GM12878 (cell line): ENCODE measurements around the gene EGR4.

ENCODE experiments used
- EGR1 ChIP-seq, 2 experiments: IDR thresholded peaks; 1 replicate in 1 of 2; 2 replicates in 1 of 2; pipeline ENCODE4 v1.6.1; 2011 to 2012; ENCODE audit warnings: low read depth in 2 of 2, low read length in 2 of 2, borderline replicate concordance in 1 of 2, mild to moderate bottlenecking in 1 of 2, moderate library complexity in 1 of 2
- GABPA ChIP-seq: IDR thresholded peaks from 2 replicates; pipeline ENCODE4 v1.6.1; 2014; ENCODE audit warnings: antibody characterized with exemption, low read depth, mild to moderate bottlenecking, inconsistent platforms
- KLF5 ChIP-seq: fragments of 450-650 bp; IDR thresholded peaks from 2 replicates; pipeline ENCODE4 v1.6.1; 2014; ENCODE audit warnings: mild to moderate bottlenecking; ENCODE audit not compliant: partially characterized antibody
- NBN ChIP-seq: fragments of 450-650 bp; IDR thresholded peaks from 2 replicates; pipeline ENCODE4 v1.6.1; 2016
- NFIC ChIP-seq: IDR thresholded peaks from 2 replicates; pipeline ENCODE4 v1.6.1; 2012; ENCODE audit warnings: low read depth, mild to moderate bottlenecking, inconsistent platforms, low read length, moderate library complexity
- POLR2AphosphoS5 ChIP-seq: IDR thresholded peaks from 2 replicates; pipeline ENCODE4 v1.6.1; 2011; ENCODE audit warnings: mild to moderate bottlenecking, low read length, inconsistent platforms
- RAD21 ChIP-seq: IDR thresholded peaks from 2 replicates; pipeline ENCODE4 v1.6.1; 2011; ENCODE audit warnings: mild to moderate bottlenecking, low read depth, low read length, moderate library complexity; ENCODE audit not compliant: insufficient read depth
- SREBF2 ChIP-seq: IDR thresholded peaks from 2 replicates; pipeline ENCODE4 v1.6.1; 2012; ENCODE audit warnings: mild to moderate bottlenecking, low read length
- TAF1 ChIP-seq: IDR thresholded peaks from 2 replicates; pipeline ENCODE4 v1.6.1; 2011; ENCODE audit warnings: mild to moderate bottlenecking, low read depth, low read length, borderline replicate concordance
- WRNIP1 ChIP-seq: IDR thresholded peaks from 2 replicates; pipeline ENCODE4 v1.6.1; 2011; ENCODE audit warnings: low read depth, low read length, improper control_type of control experiment, borderline replicate concordance
- ZNF384 ChIP-seq: IDR thresholded peaks from 2 replicates; pipeline ENCODE4 v1.6.1; 2012; ENCODE audit warnings: low read depth, mild to moderate bottlenecking, low read length, improper control_type of control experiment, borderline replicate concordance
- TF ChIP-seq, protein P1 (sequence below), 3 experiments: IDR thresholded peaks in 2 of 3; conservative IDR thresholded peaks in 1 of 3; 2 replicates each; pipeline ENCODE4 v1.5.1; 2011; ENCODE audit warnings: low read depth in 3 of 3, low read length in 3 of 3, mild to moderate bottlenecking in 3 of 3, control low read depth in 2 of 3, moderate library complexity in 2 of 3, inconsistent platforms in 1 of 3, mixed read lengths in 1 of 3; ENCODE audit not compliant: control insufficient read depth in 2 of 3, insufficient read depth in 1 of 3; ENCODE audit errors: extremely low read depth in 1 of 3
- TF ChIP-seq, protein P2 (sequence below): fragments of 450-650 bp; IDR thresholded peaks from 2 replicates; pipeline ENCODE4 v1.6.1; 2018; ENCODE audit warnings: mild to moderate bottlenecking, low read depth, moderate library complexity; ENCODE audit not compliant: partially characterized antibody
- TF ChIP-seq, protein P3 (sequence below): fragments of 450-650 bp; IDR thresholded peaks from 2 replicates; pipeline ENCODE4 v1.6.1; 2016; ENCODE audit warnings: mild to moderate bottlenecking

DNA sequence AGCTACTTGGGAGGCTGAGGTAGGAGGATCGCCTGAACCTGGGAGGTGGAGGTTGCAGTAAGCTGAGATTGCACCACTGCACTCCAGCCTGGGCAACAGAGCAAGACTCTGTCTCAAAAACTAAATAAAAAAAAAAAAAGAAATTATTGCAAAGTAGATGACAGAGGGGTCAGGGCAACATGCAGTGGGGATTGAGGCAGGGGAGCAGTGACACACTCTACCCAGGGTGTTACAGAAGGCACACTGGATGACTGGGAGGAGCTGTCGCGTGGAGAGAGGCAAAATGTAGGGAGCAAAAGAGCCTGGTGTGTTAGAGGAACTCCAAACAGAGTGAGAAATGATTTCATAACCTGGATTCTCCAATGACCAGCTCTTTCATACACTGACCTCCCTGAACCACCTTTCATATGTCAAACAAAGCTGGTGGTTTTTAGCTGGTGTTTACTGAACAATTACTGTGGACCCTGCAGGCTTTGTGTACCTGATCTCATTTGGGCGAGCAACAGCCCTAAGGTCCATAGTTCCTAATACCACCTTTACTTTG, 31.2 kb downstream of the EGR4 start:
- no peak for TF ChIP-seq POLR2AphosphoS5
- TF ChIP-seq, protein P1, sequence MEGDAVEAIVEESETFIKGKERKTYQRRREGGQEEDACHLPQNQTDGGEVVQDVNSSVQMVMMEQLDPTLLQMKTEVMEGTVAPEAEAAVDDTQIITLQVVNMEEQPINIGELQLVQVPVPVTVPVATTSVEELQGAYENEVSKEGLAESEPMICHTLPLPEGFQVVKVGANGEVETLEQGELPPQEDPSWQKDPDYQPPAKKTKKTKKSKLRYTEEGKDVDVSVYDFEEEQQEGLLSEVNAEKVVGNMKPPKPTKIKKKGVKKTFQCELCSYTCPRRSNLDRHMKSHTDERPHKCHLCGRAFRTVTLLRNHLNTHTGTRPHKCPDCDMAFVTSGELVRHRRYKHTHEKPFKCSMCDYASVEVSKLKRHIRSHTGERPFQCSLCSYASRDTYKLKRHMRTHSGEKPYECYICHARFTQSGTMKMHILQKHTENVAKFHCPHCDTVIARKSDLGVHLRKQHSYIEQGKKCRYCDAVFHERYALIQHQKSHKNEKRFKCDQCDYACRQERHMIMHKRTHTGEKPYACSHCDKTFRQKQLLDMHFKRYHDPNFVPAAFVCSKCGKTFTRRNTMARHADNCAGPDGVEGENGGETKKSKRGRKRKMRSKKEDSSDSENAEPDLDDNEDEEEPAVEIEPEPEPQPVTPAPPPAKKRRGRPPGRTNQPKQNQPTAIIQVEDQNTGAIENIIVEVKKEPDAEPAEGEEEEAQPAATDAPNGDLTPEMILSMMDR (IDR thresholded peaks at IDR 0.05 in 2 of 3, conservative IDR thresholded peaks at IDR 0.05 in 1 of 3; ENCODE audit: control insufficient read depth in 2 of 3, extremely low read depth in 1 of 3, insufficient read depth in 1 of 3, low read depth in 3 of 3, low read length in 3 of 3), result no peak
- TF ChIP-seq KLF5, result no peak
- no peak for TF ChIP-seq GABPA
- TF ChIP-seq TAF1, result no peak
- no peak for TF ChIP-seq SREBF2
- no peak for TF ChIP-seq NBN
- TF ChIP-seq, protein P2, sequence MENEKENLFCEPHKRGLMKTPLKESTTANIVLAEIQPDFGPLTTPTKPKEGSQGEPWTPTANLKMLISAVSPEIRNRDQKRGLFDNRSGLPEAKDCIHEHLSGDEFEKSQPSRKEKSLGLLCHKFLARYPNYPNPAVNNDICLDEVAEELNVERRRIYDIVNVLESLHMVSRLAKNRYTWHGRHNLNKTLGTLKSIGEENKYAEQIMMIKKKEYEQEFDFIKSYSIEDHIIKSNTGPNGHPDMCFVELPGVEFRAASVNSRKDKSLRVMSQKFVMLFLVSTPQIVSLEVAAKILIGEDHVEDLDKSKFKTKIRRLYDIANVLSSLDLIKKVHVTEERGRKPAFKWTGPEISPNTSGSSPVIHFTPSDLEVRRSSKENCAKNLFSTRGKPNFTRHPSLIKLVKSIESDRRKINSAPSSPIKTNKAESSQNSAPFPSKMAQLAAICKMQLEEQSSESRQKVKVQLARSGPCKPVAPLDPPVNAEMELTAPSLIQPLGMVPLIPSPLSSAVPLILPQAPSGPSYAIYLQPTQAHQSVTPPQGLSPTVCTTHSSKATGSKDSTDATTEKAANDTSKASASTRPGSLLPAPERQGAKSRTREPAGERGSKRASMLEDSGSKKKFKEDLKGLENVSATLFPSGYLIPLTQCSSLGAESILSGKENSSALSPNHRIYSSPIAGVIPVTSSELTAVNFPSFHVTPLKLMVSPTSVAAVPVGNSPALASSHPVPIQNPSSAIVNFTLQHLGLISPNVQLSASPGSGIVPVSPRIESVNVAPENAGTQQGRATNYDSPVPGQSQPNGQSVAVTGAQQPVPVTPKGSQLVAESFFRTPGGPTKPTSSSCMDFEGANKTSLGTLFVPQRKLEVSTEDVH, result no peak
- no peak for TF ChIP-seq RAD21
- TF ChIP-seq, protein P3, sequence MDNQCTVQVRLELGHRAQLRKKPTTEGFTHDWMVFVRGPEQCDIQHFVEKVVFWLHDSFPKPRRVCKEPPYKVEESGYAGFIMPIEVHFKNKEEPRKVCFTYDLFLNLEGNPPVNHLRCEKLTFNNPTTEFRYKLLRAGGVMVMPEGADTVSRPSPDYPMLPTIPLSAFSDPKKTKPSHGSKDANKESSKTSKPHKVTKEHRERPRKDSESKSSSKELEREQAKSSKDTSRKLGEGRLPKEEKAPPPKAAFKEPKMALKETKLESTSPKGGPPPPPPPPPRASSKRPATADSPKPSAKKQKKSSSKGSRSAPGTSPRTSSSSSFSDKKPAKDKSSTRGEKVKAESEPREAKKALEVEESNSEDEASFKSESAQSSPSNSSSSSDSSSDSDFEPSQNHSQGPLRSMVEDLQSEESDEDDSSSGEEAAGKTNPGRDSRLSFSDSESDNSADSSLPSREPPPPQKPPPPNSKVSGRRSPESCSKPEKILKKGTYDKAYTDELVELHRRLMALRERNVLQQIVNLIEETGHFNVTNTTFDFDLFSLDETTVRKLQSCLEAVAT, result no peak
- TF ChIP-seq NFIC, result no peak
- TF ChIP-seq ZNF384, result no peak
- no peak for TF ChIP-seq EGR1 (IDR thresholded peaks at IDR 0.05; ENCODE audit: borderline replicate concordance in 1 of 2, low read depth in 2 of 2, low read length in 2 of 2)
- TF ChIP-seq WRNIP1, result no peak
